K562 (cell line): Measurements from ENCODE around the gene COQ8B. TPM values are rescaled to one million over a fixed set of nuclear protein-coding genes. Genes with fewer than 3 reads are reported as not detected.
A peak's percentile ranks its signal among the peaks of the same experiment; 100 is the strongest.

ENCODE experiments used
- EP300 ChIP-seq: IDR thresholded peaks from 2 replicates; pipeline ENCODE4 v1.6.1; 2012; ENCODE audit warnings: low read length, improper control_type of control experiment
- ETS2 ChIP-seq: IDR thresholded peaks from 2 replicates; pipeline ENCODE4 v1.6.1; 2016; ENCODE audit warnings: borderline replicate concordance, missing genetic modification characterization, mild to moderate bottlenecking, moderate library complexity, missing compliant biosample characterization; ENCODE audit not compliant: poor library complexity, severe bottlenecking
- ILF3 ChIP-seq: fragments of 450-650 bp; IDR thresholded peaks from 2 replicates; pipeline ENCODE4 v1.6.1; 2018; ENCODE audit warnings: antibody characterized with exemption, mild to moderate bottlenecking, moderate library complexity, borderline replicate concordance
- ILK ChIP-seq: fragments of 450-650 bp; IDR thresholded peaks from 2 replicates; pipeline ENCODE4 v1.6.1; 2016; ENCODE audit warnings: missing genetic modification characterization, low read depth, mild to moderate bottlenecking, missing compliant biosample characterization, moderate library complexity, borderline replicate concordance
- L3MBTL2 ChIP-seq: fragments of 450-650 bp; IDR thresholded peaks from 2 replicates; pipeline ENCODE4 v1.6.1; 2016; ENCODE audit warnings: mild to moderate bottlenecking, moderate library complexity
- MTA3 ChIP-seq: fragments of 450-650 bp; formaldehyde crosslinking; IDR thresholded peaks from 2 replicates; pipeline ENCODE4 v1.6.1; 2017; ENCODE audit warnings: mild to moderate bottlenecking, borderline replicate concordance
- POLR2A ChIP-seq: fragments of 450-650 bp; conservative IDR thresholded peaks from 2 replicates; pipeline ENCODE4 v1.6.1; 2016
- PURB ChIP-seq: sonication (generic); formaldehyde crosslinking; IDR thresholded peaks from 2 replicates; pipeline ENCODE4 v1.9.0; 2021; ENCODE audit warnings: low read depth, mild to moderate bottlenecking, missing genetic modification reagents
- RAD51 ChIP-seq: fragments of 450-650 bp; IDR thresholded peaks from 2 replicates; pipeline ENCODE4 v1.7.1; 2016; ENCODE audit warnings: low read depth, mild to moderate bottlenecking, borderline replicate concordance
- TBP ChIP-seq: optimal IDR thresholded peaks from 2 replicates; pipeline ENCODE3; 2011; ENCODE audit warnings: low read depth, low read length, improper control_type of control experiment
- U2AF2 ChIP-seq: fragments of 200-400 bp; formaldehyde crosslinking; optimal IDR thresholded peaks from 2 replicates; pipeline ENCODE3; 2017; ENCODE audit warnings: low read depth, mild to moderate bottlenecking, low read length
- ZNF217 ChIP-seq: sonication (generic); formaldehyde crosslinking; IDR thresholded peaks from 2 replicates; pipeline ENCODE4 v1.8.0; 2022; ENCODE audit warnings: mild to moderate bottlenecking, missing genetic modification reagents
- ZNF384 ChIP-seq: IDR thresholded peaks from 2 replicates; pipeline ENCODE4 v1.6.1; 2012; ENCODE audit warnings: low read depth, low read length, improper control_type of control experiment
- ZNF75A ChIP-seq: fragments of 450-650 bp; formaldehyde crosslinking; IDR thresholded peaks from 2 replicates; pipeline ENCODE4 v1.4.0; 2020; ENCODE audit warnings: mild to moderate bottlenecking
- ZSCAN29 ChIP-seq: fragments of 450-650 bp; IDR thresholded peaks from 2 replicates; pipeline ENCODE4 v1.6.1; 2017
- polyA plus RNA-seq, 8 experiments: library from polyadenylated mRNA; depleted of rRNA in 4 of 8; stranded (reverse) in 5 of 8; unstranded in 3 of 8; fragments of >200 nt; fragmentation: Nextera tagmentation in 2 of 8; fragmentation: Illumina TruSeq in 1 of 8; extraction: Ambion mirVana in 2 of 8; extraction: Trizol in 1 of 8; gene quantifications; 2 replicates each; pipeline versions ENCODE4 v1.2.1 to v1.2.3, GENCODE V29; 2011 to 2014; ENCODE audit warnings: inconsistent platforms in 1 of 8, missing spikeins in 1 of 8
- total RNA-seq, 7 experiments: library from RNA; depleted of rRNA in 6 of 7; stranded (reverse); fragments of >200 nt in 6 of 7; fragmentation: Illumina TruSeq in 2 of 7; extraction: Trizol in 2 of 7; gene quantifications; 2 replicates each; pipeline versions ENCODE4 v1.2.1 to v1.2.3, GENCODE V29; 2011 to 2021; ENCODE audit warnings: low replicate concordance in 1 of 7
- TF ChIP-seq, protein P1 (sequence below): sonication (generic); formaldehyde crosslinking; IDR thresholded peaks from 2 replicates; pipeline ENCODE4 v1.5.0; 2020; ENCODE audit warnings: missing genetic modification reagents
- TF ChIP-seq, protein P2 (sequence below): sonication (generic); formaldehyde crosslinking; IDR thresholded peaks from 2 replicates; pipeline ENCODE4 v1.8.0; 2022; ENCODE audit warnings: mild to moderate bottlenecking, missing genetic modification reagents
- TF ChIP-seq, protein P3 (sequence below): sonication (generic); formaldehyde crosslinking; IDR thresholded peaks from 2 replicates; pipeline ENCODE4 v1.8.0; 2022; ENCODE audit warnings: mild to moderate bottlenecking, missing genetic modification reagents

The COQ8B gene
- total and polyA plus RNA-seq, 9 of the 15 experiments (the other 6 are each of a cell fraction or from before 2014, with no cell fraction given), result 0.41 to 32.3 (median 12.9) TPM

DNA sequence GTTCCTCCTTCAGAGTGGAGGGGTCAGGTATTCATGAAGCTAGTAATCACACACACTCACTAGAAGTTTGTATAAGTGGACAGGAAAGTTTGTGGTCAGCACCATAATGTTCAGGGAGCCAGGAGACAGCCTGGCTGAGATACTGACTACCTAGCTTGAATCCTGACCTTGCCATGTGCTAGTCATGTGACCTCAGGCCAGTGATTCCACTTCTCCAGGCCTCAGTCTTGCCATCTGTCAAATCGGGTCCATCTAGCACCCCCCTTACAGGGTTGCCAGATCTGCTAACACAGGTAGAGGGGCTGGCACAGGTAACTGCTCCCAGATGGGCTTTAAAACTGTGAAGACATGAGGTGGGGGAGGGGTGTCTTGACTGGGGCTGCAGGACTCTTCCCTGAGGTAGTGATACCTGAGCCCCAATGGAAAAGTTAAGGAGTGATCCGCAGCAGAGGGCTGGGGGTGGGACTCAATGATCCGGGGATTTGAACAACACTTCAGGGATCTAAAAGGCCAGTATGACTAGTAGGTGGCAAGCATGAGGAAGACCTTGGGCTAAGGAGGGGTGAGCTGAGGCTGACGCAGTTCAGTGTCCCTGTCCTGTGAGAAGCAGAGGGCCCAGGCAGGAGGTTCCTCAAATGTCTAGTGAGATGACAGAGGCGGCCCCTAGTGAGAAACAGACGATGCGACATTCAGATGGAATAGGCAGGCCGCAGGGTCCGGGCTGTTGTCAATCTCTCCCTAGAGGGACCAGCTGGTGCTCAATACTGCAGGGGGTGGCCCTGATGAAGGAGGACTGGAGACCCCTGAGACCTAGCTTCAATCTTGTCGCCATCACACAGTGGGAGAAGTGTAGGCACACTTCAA, 25.1 kb upstream of the COQ8B start (continued):
- TF ChIP-seq TBP, result no peak
- no peak for TF ChIP-seq EP300
- TF ChIP-seq ILF3, result no peak
- TF ChIP-seq ZSCAN29, result no peak
- TF ChIP-seq ZNF75A, result no peak
- no peak; the same call in 1 of the 2 replicates for TF ChIP-seq POLR2A
- TF ChIP-seq, protein P1, sequence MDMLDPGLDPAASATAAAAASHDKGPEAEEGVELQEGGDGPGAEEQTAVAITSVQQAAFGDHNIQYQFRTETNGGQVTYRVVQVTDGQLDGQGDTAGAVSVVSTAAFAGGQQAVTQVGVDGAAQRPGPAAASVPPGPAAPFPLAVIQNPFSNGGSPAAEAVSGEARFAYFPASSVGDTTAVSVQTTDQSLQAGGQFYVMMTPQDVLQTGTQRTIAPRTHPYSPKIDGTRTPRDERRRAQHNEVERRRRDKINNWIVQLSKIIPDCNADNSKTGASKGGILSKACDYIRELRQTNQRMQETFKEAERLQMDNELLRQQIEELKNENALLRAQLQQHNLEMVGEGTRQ (CRISPR knock-in tag), result peak; percentile 18; the same call in 1 of the 2 replicates
- no peak for TF ChIP-seq ZNF217 (CRISPR knock-in tag)
- TF ChIP-seq, protein P2, sequence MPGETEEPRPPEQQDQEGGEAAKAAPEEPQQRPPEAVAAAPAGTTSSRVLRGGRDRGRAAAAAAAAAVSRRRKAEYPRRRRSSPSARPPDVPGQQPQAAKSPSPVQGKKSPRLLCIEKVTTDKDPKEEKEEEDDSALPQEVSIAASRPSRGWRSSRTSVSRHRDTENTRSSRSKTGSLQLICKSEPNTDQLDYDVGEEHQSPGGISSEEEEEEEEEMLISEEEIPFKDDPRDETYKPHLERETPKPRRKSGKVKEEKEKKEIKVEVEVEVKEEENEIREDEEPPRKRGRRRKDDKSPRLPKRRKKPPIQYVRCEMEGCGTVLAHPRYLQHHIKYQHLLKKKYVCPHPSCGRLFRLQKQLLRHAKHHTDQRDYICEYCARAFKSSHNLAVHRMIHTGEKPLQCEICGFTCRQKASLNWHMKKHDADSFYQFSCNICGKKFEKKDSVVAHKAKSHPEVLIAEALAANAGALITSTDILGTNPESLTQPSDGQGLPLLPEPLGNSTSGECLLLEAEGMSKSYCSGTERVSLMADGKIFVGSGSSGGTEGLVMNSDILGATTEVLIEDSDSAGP (CRISPR knock-in tag), result no peak
- TF ChIP-seq PURB (CRISPR knock-in tag), result no peak
- no peak for TF ChIP-seq MTA3
- TF ChIP-seq, protein P3, sequence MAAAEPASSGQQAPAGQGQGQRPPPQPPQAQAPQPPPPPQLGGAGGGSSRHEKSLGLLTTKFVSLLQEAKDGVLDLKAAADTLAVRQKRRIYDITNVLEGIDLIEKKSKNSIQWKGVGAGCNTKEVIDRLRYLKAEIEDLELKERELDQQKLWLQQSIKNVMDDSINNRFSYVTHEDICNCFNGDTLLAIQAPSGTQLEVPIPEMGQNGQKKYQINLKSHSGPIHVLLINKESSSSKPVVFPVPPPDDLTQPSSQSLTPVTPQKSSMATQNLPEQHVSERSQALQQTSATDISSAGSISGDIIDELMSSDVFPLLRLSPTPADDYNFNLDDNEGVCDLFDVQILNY (CRISPR knock-in tag), result no peak
- no peak for TF ChIP-seq ZNF384
- TF ChIP-seq L3MBTL2, result 0 out of 2 replicates have a peak, but pooled peaks have one; percentile 32
- TF ChIP-seq U2AF2, result no peak
- peak; percentile 70 for TF ChIP-seq RAD51
- TF ChIP-seq ETS2 (tag), result no peak
- no peak for TF ChIP-seq ILK (tag)
